Muscle of back (tissue), 11 donors: Measurements from ENCODE around the gene ING1. TPM values are rescaled to one million over a fixed set of nuclear protein-coding genes. Genes with fewer than 3 reads are reported as not detected.

ENCODE experiments used
- DNase-seq, 3 donors: peaks; one replicate each; pipeline versions ENCODE4 v3.0.0 to v3.0.0-alpha.2; 2013
- polyA plus RNA-seq, 10 donors: library from polyadenylated mRNA; unstranded; fragments of 120-200 nt; gene quantifications; one replicate each; pipeline ENCODE4 v1.2.1, GENCODE V29; 2013; ENCODE audit not compliant: insufficient read length in 10 of 10

Gene ING1
- polyA plus RNA-seq, 10 donors = 8.9 to 18.3 (median 10.6) TPM

- no peak for DNase-seq
These were observed 54.0 kb downstream of the ING1 start for GRCh38 chr13:110767476-110767875.

GRCh38 chr13:110769097-110769496 is 55.6 kb downstream of the ING1 start:
- DNase-seq = no peak

GRCh38 chr13:110770678-110771077 is 57.2 kb downstream of the ING1 start:
- no peak for DNase-seq

GRCh38 chr13:110771194-110771593 is 57.7 kb downstream of the ING1 start:
- DNase-seq = no peak

GRCh38 chr13:110772091-110772984 is 58.8 kb downstream of the ING1 start:
- no peak for DNase-seq

Other genes starting within 250 kb of the ING1 start
- 1 to 10 TPM; 1.5 to 3.3 (median 2.5) TPM for gene RAB20, start 152.0 kb upstream of the ING1 start, polyA plus RNA-seq
- 10 to 100 TPM; 24.3 to 30.1 (median 27.2) TPM for gene NAXD, start 98.2 kb upstream of the ING1 start, polyA plus RNA-seq
- gene CARS2, start 7.6 kb upstream of the ING1 start, polyA plus RNA-seq = 10 to 100 TPM; 35.8 to 61.4 (median 47.4) TPM
- 100 to 1,000 TPM; 122 to 338 (median 164) TPM for gene ANKRD10, start 201.4 kb downstream of the ING1 start, polyA plus RNA-seq